ENCODE data around the gene CHRDL2. TPM values are rescaled to one million over a fixed set of nuclear protein-coding genes. Genes with fewer than 3 reads are reported as not detected.

CHRDL2 gene
- total and polyA plus RNA-seq, 3 experiments from 2014 or later = not detected

DNA sequence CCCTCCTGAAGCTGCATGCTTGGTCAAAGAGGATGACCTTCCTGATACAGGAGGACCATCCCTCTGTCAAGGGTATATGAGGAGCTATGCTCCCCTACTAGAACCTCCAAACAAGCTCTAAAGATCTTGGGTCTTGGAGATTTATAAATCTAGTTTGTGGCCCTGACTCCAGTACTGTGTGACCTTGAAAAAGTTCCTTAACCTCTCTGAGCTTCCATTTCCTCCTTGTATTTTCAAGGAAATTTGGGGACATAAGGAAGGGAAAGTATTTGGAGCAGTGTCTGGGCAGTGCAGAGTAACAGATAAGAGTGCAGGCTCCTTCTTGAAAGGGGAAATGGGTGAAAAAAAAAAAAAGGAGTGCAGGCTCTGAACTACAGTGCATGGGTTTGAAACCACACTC, 45.9 kb downstream of the CHRDL2 start:
- ChIA-PET POLR2A (no interaction called here), CTCF (interaction anchor here (1.2 kb wide), 1 partner anchor 40 kb away, joined by 3 read pairs; no protein-coding TSS in a partner anchor)
- H3K4me1 Mint-ChIP-seq = no peaks in the 10 kb centered on the region

DNA sequence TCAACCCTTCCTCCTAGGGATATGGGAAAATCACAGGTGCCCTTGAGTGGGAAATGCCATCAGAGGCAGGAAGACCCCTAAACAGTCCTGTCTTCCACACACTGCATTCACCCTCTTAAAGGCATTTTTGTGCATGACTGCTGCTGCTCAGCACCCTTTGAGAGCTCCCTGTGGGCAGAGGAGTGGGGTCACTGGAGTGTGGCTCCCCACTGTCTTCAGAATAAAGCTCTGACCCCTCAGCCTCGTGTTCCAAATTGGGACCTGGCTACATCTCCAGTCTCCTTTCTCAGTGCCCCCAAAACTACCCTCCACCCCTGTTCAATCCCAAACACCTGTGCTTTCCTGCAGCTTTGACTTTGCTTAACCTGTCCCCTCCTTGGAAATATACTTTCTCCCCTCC, 46.6 kb downstream of the CHRDL2 start:
- H3K27ac ChIP-seq (ENCODE audit: low read depth, low read length) = no peak overlapping the region
- Mint-ChIP-seq H3K27me3 (peaks cover 15 to 29% of the 10 kb centered on the region in 2 donors), H3K4me1 (no peaks in the 10 kb centered on the region), H3K9me3 (no peaks in the 10 kb centered on the region), H3K27ac (no peak overlapping the region), H3K4me3 (no peak overlapping the region), H3K36me3 (peaks cover 0 to 2% (median 0%) of the 10 kb centered on the region in 3 donors)
- no peak for DNase-seq
- CTCF ChIA-PET = interaction anchor here (1.2 kb wide), 1 partner anchor 40 kb away, joined by 3 read pairs; no protein-coding TSS in a partner anchor
- H3K4me1 ChIP-seq (ENCODE audit: insufficient read depth, low read length) = no peaks in the 10 kb centered on the region
- POLR2A ChIA-PET = no interaction called here
- H3K27me3 ChIP-seq (ENCODE audit: insufficient read depth, low read length, poor library complexity, severe bottlenecking) = no peaks in the 10 kb centered on the region
- no peaks in the 10 kb centered on the region for H3K36me3 ChIP-seq (ENCODE audit: insufficient read depth, low read length)
- H3K4me3 ChIP-seq (ENCODE audit: low read length) = no peak overlapping the region
- H3K9me3 ChIP-seq (ENCODE audit: low read length) = no peaks in the 10 kb centered on the region

More for the DNA sequence above, 45.9 kb downstream of the CHRDL2 start:
- H3K27me3 ChIP-seq (ENCODE audit: insufficient read depth, low read length, poor library complexity, severe bottlenecking) = no peaks in the 10 kb centered on the region
- H3K9me3 ChIP-seq (ENCODE audit: low read length) = no peaks in the 10 kb centered on the region
- no peaks in the 10 kb centered on the region for H3K4me1 ChIP-seq (ENCODE audit: insufficient read depth, low read length)
- Mint-ChIP-seq H3K36me3 (peaks cover 0 to 2% (median 0%) of the 10 kb centered on the region in 3 donors), H3K4me3 (no peak overlapping the region), H3K27ac (no peak overlapping the region), H3K27me3 (peaks cover 13 to 25% of the 10 kb centered on the region in 2 donors), H3K9me3 (no peaks in the 10 kb centered on the region)
- DNase-seq = no peak
- H3K27ac ChIP-seq (ENCODE audit: low read depth, low read length) = no peak overlapping the region
- H3K4me3 ChIP-seq (ENCODE audit: low read length) = no peak overlapping the region
- H3K36me3 ChIP-seq (ENCODE audit: insufficient read depth, low read length) = no peaks in the 10 kb centered on the region

DNA sequence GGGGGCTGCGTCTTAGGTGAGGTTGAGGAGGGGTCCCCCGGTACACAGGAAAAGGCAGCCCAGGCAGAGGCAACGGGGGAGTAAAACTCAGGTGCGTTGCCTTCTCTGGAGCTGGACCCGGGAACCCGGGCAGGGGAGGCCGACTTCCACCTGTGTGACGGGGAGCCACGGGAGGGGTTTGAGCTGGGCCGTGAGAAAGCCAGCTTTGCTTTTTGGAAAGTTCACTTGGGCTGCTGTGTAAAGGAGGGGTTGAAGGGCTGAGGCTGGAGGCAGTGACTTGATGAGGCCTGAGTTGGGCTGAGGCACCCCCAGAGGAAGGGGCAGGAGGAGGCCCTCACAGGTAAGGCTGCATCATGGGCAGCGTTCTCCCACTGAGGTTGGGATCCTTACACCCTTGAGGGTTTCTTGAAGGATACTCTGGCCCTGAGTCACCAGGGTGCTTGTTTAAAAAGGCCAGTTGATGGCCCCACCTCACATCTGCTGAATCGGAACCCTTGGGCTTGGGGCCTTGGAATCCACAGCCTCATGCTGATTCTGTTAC, 47.2 kb downstream of the CHRDL2 start:
- DNase-seq = no peak
- Histone ChIP-seq H3K4me1 (ENCODE audit: insufficient read depth, low read length) (no peaks in the 10 kb centered on the region), H3K9me3 (ENCODE audit: low read length) (no peaks in the 10 kb centered on the region), H3K4me3 (ENCODE audit: low read length) (no peak overlapping the region), H3K36me3 (ENCODE audit: insufficient read depth, low read length) (no peaks in the 10 kb centered on the region), H3K27ac (ENCODE audit: low read depth, low read length) (no peak overlapping the region), H3K27me3 (ENCODE audit: insufficient read depth, low read length, poor library complexity, severe bottlenecking) (no peaks in the 10 kb centered on the region)
- Mint-ChIP-seq H3K27ac (no peak overlapping the region), H3K4me1 (no peaks in the 10 kb centered on the region), H3K36me3 (peaks cover 0 to 2% (median 0%) of the 10 kb centered on the region in 3 donors), H3K4me3 (peak overlapping the region in 3 of 7 donors; percentile 47 to 63 (median 63)), H3K27me3 (peaks cover 15 to 29% of the 10 kb centered on the region in 2 donors), H3K9me3 (no peaks in the 10 kb centered on the region)
- CTCF ChIA-PET = no interaction called here
- POLR2A ChIA-PET = no interaction called here

DNA sequence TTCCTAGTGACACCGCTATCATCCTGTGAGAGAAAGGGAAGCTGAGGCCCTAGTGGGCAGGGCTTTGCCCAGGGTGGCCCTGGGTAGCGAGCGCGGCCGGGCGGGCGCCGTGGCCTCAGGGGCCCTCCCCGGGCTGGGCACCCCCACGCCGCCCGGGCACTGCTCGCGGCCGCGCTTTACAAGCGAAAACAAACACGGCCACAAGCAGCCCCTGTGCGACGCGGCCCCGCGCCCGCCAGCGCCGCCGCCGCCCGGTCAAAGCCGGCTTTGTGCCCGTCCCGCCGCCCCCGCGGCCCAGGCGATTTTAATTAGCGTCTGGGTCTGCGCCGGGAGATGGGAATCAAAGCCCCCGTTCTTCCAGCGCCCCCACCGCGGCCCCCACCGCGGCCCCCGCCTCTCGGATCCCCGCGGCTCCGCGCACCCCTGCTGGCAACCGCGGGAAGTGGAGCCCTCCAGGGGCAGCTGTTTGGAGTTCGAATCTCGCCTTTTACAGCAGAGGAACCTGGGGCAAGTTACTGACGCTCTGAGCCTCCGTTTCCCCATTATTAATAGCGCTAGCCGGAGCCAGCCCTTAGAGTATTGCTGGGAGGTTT, 47.9 kb downstream of the CHRDL2 start:
- Mint-ChIP-seq H3K27me3 (peaks cover 15 to 29% of the 10 kb centered on the region in 2 donors), H3K4me3 (peak overlapping the region in 2 of 7 donors; percentile 63), H3K4me1 (no peaks in the 10 kb centered on the region), H3K9me3 (no peaks in the 10 kb centered on the region), H3K27ac (no peak overlapping the region), H3K36me3 (peaks cover 0 to 2% (median 0%) of the 10 kb centered on the region in 3 donors)
- ChIA-PET POLR2A (no interaction called here), CTCF (no interaction called here)
- Histone ChIP-seq H3K9me3 (ENCODE audit: low read length) (no peaks in the 10 kb centered on the region), H3K4me3 (ENCODE audit: low read length) (no peak overlapping the region), H3K27ac (ENCODE audit: low read depth, low read length) (no peak overlapping the region), H3K27me3 (ENCODE audit: insufficient read depth, low read length, poor library complexity, severe bottlenecking) (no peaks in the 10 kb centered on the region), H3K36me3 (ENCODE audit: insufficient read depth, low read length) (no peaks in the 10 kb centered on the region), H3K4me1 (ENCODE audit: insufficient read depth, low read length) (no peaks in the 10 kb centered on the region)
- DNase-seq = no peak

DNA sequence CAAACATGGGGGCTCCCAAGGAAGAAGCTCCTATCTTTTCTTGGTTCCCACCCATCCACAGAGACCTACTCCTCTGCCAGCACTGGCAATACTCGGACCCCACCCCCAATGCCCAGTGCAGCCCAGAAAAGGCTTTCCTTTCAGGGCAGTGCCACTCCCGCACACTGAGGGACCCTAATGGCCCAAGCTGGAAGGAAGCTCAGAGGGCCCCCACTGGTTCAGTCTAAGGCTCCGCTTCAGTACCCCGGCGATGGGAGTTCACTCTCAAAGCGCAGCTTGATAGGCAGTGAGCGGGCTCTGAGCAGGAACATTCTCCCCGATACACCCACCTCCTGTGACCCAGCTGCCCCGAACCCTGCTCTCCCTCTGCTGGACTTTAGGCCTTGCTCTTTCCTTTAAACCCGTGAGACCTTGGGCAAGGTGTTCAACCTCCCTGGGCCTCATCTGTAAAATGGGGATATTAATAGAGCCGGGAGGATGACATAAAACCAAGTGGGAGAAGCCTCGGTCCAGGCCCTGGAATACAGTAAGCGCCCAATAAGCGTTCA, 48.4 kb downstream of the CHRDL2 start:
- Histone ChIP-seq H3K9me3 (ENCODE audit: low read length) (no peaks in the 10 kb centered on the region), H3K27ac (ENCODE audit: low read depth, low read length) (no peak overlapping the region), H3K4me3 (ENCODE audit: low read length) (no peak overlapping the region), H3K27me3 (ENCODE audit: insufficient read depth, low read length, poor library complexity, severe bottlenecking) (no peaks in the 10 kb centered on the region), H3K36me3 (ENCODE audit: insufficient read depth, low read length) (no peaks in the 10 kb centered on the region), H3K4me1 (ENCODE audit: insufficient read depth, low read length) (no peaks in the 10 kb centered on the region)
- no peaks in the 10 kb centered on the region for H3K4me1 Mint-ChIP-seq
- H3K36me3 Mint-ChIP-seq = peaks cover 0 to 2% (median 0%) of the 10 kb centered on the region in 3 donors
- ChIA-PET POLR2A (no interaction called here), CTCF (interaction anchor here (1.2 kb wide), 1 partner anchor 10 kb away, joined by 3 read pairs; no protein-coding TSS in a partner anchor)
- no peaks in the 10 kb centered on the region for H3K9me3 Mint-ChIP-seq
- DNase-seq = no peak
- peak overlapping the region in 1 of 7 donors; percentile 36 for H3K4me3 Mint-ChIP-seq
- no peak overlapping the region for H3K27ac Mint-ChIP-seq
- peaks cover 15 to 29% of the 10 kb centered on the region in 2 donors for H3K27me3 Mint-ChIP-seq

DNA sequence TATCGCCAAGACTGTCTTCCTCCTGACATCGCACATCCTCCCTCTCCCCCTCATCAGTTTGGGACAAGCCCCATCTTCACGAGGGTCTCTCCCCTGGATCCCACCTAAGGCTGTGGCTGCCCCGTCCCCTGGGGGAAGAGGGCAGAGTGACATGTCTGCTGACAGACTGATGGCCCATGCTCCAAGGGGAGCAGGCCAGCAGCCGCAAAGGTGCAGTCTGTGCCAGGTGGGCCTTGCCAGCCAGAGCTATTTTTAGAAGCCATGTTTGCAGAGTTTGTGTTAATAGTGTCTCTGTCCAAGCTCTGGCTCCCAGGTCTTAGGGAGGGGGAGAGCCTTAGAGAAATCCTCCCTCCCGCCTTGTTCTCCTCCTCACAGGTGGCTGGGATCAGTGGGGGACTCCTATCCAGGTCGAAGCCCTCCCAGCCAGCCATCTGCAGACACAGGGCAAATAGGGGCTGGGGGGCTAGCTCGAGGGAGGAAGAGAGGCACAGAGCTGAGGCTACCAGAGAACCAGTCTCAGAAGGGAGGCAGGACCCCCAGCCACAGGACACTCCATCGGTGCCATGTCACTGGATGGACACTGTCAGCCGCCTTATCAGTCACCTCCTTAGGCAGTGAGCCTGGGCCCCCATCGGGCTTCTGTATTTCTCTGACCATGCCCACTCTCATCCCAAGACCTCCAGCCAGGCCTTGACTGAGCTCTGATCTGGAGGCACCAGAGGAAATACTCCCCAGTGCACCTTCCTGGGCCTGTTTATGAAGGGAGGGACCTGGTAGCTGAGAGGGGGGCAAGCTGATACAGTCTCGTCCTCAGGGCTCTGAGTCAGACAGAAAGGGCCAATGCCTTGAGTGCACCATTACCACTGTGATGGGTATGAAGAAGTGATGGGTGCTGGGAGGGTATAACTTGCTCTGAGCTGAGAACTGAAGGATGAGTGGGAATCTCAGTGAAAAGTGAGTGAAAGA, 49.3 kb downstream of the CHRDL2 start:
- POLR2A ChIA-PET = no interaction called here
- Mint-ChIP-seq H3K9me3 (no peaks in the 10 kb centered on the region), H3K27ac (peak overlapping the region in 1 of 8 donors; percentile 55)

DNA sequence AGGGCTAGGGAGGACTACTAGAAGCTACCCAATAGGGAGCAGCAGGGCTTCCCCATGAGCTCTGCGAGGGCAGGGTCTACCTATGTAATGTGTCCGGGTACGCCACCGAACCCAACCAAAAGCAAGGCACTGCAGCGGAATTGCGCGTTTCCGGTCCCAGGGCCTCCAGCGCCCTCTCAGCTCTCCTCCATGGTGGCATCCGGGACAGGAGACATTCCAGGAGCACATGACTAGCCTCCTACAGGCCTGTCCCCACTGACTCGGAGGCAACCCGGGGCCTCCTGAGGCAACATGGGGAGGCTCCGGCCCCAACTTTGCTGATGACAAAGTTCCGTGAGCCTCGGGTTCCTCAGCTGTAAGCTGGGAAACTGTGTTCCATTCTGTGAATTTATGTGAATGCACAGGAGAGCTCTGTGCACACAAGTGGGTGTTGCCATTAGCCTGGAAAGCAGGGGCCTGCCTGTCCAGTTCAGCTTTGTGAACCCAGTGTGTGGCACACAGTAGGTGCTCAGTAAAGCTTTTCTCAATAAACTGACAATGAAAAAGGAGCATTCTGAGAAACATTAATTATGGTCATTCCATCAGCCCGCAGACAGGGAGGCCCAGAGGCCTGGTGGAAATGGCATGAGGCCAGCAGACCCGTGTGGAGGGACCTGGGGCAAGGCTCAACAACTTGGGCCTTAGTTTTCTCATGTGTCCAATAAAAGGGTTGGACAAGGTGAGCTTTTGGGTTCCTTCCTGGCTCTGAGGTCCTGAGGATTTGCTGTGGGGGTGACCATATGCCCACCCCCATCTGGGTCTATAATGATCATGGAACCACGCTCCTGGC, 50.3 kb downstream of the CHRDL2 start:
- no peaks in the 10 kb centered on the region for H3K4me1 Mint-ChIP-seq

More for the DNA sequence above, 49.3 kb downstream of the CHRDL2 start:
- Mint-ChIP-seq H3K4me1 (no peaks in the 10 kb centered on the region), H3K27me3 (peaks cover 15 to 29% of the 10 kb centered on the region in 2 donors), H3K4me3 (no peak overlapping the region), H3K36me3 (peaks cover 0 to 2% (median 0%) of the 10 kb centered on the region in 3 donors)
- no peaks in the 10 kb centered on the region for H3K4me1 ChIP-seq (ENCODE audit: insufficient read depth, low read length)
- H3K27ac ChIP-seq (ENCODE audit: low read depth, low read length) = no peak overlapping the region
- H3K4me3 ChIP-seq (ENCODE audit: low read length) = no peak overlapping the region
- CTCF ChIA-PET = interaction anchor here (1.2 kb wide), 1 partner anchor 9 kb away, joined by 3 read pairs; no protein-coding TSS in a partner anchor
- DNase-seq = no peak
- H3K36me3 ChIP-seq (ENCODE audit: insufficient read depth, low read length) = no peaks in the 10 kb centered on the region
- no peaks in the 10 kb centered on the region for H3K9me3 ChIP-seq (ENCODE audit: low read length)
- no peaks in the 10 kb centered on the region for H3K27me3 ChIP-seq (ENCODE audit: insufficient read depth, low read length, poor library complexity, severe bottlenecking)

More for the DNA sequence above, 50.3 kb downstream of the CHRDL2 start:
- H3K36me3 ChIP-seq (ENCODE audit: insufficient read depth, low read length) = no peaks in the 10 kb centered on the region
- H3K27me3 Mint-ChIP-seq = peaks cover 15 to 29% of the 10 kb centered on the region in 2 donors
- H3K9me3 Mint-ChIP-seq = no peaks in the 10 kb centered on the region
- DNase-seq = no peak
- H3K4me3 ChIP-seq (ENCODE audit: low read length) = no peak overlapping the region
- no peak overlapping the region for H3K27ac ChIP-seq (ENCODE audit: low read depth, low read length)
- H3K27ac Mint-ChIP-seq = peak overlapping the region in 1 of 8 donors; percentile 47
- ChIA-PET POLR2A (no interaction called here), CTCF (no interaction called here)
- H3K27me3 ChIP-seq (ENCODE audit: insufficient read depth, low read length, poor library complexity, severe bottlenecking) = no peaks in the 10 kb centered on the region
- H3K4me3 Mint-ChIP-seq = no peak overlapping the region
- no peaks in the 10 kb centered on the region for H3K9me3 ChIP-seq (ENCODE audit: low read length)
- no peaks in the 10 kb centered on the region for H3K36me3 Mint-ChIP-seq
- H3K4me1 ChIP-seq (ENCODE audit: insufficient read depth, low read length) = no peaks in the 10 kb centered on the region

Data from CD8-positive, alpha-beta memory T cell (primary cell).